HT1080 (cell line): Measurements from ENCODE around the gene GABBR1. TPM values are rescaled to one million over a fixed set of nuclear protein-coding genes. Genes with fewer than 3 reads are reported as not detected.
"Not testable (repeated sequence)": the region's sequence is repeated elsewhere in the genome, so short reads cannot be mapped to it uniquely, and the experiment has no call there.

Experiments used
- DNase-seq: peaks from one replicate; pipeline ENCODE4 v3.0.0-alpha.2; 2015; ENCODE audit warnings: low read depth
- polyA plus RNA-seq, 2 experiments: library from polyadenylated mRNA; depleted of rRNA; stranded (reverse); fragments of >200 nt; gene quantifications; 2 replicates each; pipeline ENCODE4 v1.2.3, GENCODE V29; 2015
- total RNA-seq: library from RNA; depleted of rRNA; stranded (reverse); fragments of >200 nt; shearing (Covaris generic); gene quantifications from 2 replicates; pipeline ENCODE4 v1.2.3, GENCODE V29; 2014; rRNA removed

The GABBR1 gene
- total RNA-seq = 5.4 and 10.4 TPM in 2 replicates
- 9.8 and 13.5 TPM in 2 replicates for polyA plus RNA-seq (2015; cell fraction: cytosol; rRNA removed)
- polyA plus RNA-seq (2015; cell fraction: nucleus; rRNA removed) = 146 and 187 TPM in 2 replicates

DNA sequence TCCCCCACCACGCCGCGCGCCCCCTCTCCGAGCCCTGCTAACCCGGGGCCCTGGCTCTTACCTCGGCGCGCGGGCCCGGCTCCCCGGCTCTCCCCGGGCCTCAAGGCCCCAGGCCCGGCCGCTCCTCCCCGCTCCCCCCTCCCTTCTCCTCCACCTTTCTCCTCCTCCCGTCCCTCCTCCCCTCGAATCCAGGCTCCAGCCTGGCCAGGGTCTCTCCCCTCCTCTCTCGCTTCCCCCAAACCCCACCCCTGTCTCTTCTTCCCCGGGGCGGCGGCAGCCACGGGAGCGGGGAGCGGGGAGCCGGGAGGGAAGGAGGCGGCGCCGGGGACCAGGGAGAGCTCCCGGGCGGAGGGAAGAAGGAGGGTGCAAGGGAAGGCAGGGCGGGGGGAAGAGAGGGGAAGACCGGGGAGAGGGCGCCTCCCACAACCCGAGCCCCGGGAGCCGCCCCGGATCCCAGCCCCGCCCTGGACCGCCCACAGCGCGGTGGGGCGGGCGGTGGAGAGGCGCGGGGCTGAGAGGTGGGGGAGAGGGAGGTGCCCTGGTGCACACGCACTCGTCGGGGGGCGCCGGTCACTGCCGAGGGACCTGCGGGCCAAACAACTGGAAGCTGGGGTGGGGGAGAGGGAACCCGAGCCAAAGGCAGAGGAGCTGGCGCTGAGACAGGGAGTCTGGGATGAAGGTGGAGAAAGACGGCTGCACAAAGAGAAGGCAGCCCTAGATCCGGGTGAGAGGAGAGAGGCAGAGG, at the start of gene GABBR1:
GABBR1 (minus strand) TSS at position 395 of the 745 bp plus-strand sequence. CDS start 798 bp downstream, outside the sequence.
- DNase-seq = peak; percentile 76

DNA sequence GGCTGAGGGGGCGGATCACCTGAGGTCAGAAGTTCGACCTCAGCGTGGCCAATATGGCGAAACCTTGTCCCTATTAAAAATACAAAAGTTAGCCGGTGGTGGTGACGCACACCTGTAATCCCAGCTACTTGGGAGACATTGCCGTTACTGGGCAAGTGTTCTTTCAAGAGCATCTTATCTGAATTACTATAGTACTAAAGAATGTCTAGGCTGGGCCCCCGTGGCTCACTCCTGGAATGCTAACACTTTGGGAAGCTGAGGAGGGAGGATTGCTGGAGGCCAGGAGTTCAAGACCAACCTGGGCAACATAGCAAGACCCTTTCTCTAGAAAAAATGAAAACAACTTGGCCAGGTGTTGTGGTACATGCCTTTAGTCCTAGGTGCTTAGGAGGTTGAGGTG, 48.8 kb upstream of the GABBR1 start:
- no peak for DNase-seq

GRCh38 chr6:29680904-29681303, 47.9 kb upstream of the GABBR1 start, which contains the start of gene ZFP57:
ZFP57 (minus strand) TSS chr6:29681152; CDS start chr6:29677003, 4,149 bp downstream.
- DNase-seq = no peak

GRCh38 chr6:29680416-29680815, 47.4 kb upstream of the GABBR1 start:
- DNase-seq = no peak

- no peak for DNase-seq
These were observed 47.0 kb upstream of the GABBR1 start for GRCh38 chr6:29679962-29680361.

DNA sequence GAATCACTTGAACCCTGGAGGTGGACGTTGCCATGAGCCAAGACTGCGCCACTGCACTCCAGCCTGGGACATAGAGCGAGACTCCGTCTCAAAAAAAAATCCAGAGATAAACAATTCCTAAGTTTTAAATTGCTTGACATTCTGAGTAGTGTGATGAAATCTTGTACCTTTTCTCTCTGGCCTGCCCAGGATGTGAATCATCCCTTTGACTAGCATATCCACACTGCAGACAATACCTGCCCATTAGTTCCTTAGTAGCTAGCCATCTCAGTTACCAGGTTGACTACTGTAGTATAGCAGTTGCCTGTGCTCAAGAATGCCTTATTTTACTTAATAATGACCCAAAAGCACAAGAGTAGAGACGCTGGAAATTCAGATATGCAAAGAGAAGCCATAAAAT, 45.1 kb upstream of the GABBR1 start:
- peak; percentile 32 for DNase-seq

- peak; percentile 53 for DNase-seq
These were observed 44.1 kb upstream of the GABBR1 start for GRCh38 chr6:29676981-29677601.

GRCh38 chr6:29675561-29675960, 42.6 kb upstream of the GABBR1 start:
- no peak for DNase-seq

DNA sequence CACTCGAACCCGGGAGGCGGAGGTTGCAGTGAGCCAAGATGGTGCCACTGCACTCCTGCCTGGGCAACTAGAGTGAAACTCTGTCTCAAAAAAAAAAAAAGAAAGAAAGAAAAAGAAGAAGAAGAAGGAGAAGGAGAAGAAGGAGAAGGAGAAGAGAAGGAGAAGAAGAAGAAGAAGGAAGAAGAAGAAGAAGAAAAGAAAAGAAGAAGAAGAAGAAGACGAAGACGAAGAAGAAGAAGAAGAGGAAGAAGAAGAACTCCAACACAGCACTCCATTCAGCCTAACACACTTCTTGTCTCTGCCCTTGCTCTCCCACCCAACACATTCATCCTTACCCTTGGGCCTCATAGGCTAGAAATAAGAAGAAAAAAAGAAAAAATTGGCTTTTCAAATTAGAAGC, 41.0 kb upstream of the GABBR1 start:
- no peak for DNase-seq

- DNase-seq = no peak
These were observed 40.2 kb upstream of the GABBR1 start for GRCh38 chr6:29673161-29673560.

DNA sequence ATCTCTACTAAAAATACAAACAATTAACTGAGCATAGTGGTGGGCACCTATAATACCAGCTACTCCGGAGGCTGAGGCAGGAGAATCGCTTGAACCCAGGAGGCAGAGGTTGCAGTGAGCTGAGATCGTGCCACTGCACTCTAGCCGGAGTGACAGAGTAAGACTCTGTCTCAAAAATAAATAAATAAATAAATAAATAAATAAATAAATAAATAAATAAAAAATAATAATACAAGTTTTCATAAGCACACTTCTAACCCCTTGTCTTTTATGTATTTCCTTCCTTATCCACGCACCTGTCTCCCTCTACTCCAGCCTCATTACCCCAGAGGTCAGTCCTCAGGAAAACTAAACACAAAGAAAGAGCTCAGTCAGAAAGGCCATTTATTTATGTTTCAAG, 39.1 kb upstream of the GABBR1 start:
- DNase-seq = not testable (repeated sequence)

- DNase-seq = no peak
These were observed 38.0 kb upstream of the GABBR1 start for GRCh38 chr6:29671026-29671425.

- no peak for DNase-seq
These were observed 34.2 kb upstream of the GABBR1 start for GRCh38 chr6:29667158-29667557.

DNA sequence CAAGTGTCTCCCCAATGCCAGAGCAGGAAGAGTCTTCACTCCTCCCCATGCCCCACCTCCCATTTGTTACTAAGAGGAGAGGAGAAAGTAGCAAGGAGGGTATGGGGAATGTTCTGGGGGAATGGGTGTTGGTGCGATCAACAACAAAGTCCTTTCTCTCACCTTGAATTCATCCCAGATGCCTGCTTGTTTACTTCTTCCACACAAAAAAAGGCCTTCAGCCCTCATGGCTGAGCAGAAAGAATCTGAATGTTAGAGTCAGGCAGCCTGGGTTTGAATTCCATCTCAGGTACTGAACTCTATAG, 33.8 kb upstream of the GABBR1 start:
- DNase-seq = no peak

DNA sequence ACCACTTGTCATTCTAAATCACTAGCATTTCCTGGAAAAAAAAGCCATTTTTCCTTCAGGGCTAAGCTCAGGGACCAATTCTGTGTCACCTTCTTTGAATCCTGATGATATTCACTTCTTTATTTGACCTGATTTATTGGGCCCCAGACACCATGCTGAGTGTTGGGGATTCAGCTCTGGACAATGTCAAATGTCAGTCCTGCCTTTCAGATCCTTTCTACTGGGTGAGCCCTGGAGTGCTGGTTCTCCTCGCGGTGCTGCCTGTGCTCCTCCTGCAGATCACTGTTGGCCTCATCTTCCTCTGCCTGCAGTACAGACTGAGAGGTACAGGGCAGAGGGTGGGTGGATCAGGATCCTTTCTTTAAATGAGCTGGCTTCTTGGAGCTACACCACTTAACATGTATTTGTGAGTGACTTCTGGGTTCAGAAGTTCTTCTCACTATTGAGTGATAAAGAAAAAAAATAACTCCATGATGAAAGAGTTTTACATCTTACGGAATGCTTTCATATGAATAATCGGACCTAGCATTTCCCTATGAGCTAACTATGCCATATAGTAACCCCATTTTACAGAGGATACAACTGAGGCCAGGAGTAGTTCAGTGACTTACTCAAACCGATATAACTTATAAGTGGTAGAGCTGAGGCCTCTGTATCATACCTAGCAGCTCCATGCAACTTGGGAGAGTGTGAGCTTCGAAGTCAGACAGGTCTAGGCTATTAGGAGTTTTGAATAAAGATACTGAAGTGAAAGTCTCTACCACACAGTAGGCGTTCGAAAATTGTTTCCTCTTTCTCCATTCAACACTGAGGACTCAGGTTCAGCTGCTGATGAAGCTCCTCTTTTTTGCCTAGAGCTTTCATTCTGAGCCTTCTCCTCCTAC, 33.2 kb upstream of the GABBR1 start:
- no peak for DNase-seq

DNA sequence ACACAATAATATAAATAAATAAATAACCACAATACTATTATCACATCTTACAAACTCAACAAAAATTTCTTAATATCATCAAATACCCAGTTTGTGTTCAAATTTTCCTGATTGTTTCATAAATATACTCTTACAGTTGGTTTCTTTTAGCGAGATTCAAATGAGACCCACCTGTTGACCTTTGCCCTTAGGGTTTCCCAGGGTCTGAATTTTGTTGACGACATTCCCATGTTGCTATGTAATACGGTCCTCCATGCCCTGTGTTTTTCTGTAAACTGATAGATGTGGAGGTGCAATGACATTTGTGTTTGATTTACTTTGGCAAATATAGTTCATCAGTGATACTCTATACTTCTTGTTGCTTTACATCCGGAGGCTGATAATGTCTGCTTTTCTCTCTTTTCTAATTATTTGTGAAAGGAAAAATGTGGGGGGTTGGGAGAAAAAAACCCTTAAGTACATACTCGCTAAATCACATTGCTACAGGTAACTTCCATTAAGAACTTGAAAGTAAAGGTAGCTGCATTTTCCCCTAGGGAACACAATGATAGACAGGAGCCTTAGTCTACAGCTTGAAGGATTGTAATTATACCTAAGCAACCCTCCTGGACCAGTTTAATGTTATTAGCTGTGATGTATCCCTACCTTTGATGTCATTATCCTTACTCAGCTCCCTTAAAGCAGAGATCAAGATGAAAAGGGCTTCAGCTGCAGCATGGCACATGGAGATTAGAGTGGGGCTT, 30.5 kb upstream of the GABBR1 start:
- DNase-seq = no peak

DNA sequence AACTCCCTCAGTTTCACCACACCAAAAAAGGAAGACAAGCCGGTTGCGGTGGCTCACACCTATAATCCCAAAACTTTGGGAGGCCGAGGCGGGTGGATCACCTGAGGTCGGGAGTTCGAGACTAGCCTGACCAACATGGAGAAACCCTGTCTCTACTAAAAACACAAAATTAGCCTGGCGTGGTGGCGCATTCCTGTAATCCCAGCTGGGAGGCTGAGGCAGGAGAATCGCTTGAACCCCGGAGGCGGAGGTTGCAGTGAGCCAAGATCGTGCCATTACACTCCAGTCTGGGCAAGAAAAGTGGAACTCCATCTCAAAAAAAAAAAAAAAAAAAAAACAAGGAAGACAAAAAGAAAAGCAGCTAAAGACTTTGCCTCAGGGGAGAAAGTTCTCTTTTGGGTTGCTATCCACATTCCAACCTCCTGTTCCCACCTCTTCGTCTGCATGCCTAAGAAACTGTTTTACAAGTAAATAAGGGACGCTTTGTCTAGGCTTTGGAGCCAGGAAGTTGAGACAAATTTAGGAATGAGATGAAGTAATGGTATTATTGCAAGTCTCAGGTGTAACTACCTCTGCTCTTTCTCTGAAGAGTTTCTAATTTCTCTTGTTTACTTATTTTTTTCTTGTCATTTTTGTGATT, 28.6 kb upstream of the GABBR1 start:
- DNase-seq = not testable (repeated sequence)

GRCh38 chr6:29661071-29661470, 28.1 kb upstream of the GABBR1 start:
- DNase-seq = no peak

- no peak for DNase-seq
These were observed 23.8 kb upstream of the GABBR1 start, which contains the start of gene MOG for GRCh38 chr6:29656798-29657197. MOG (plus strand) TSS chr6:29657092; CDS start chr6:29657210, 118 bp downstream.

DNA sequence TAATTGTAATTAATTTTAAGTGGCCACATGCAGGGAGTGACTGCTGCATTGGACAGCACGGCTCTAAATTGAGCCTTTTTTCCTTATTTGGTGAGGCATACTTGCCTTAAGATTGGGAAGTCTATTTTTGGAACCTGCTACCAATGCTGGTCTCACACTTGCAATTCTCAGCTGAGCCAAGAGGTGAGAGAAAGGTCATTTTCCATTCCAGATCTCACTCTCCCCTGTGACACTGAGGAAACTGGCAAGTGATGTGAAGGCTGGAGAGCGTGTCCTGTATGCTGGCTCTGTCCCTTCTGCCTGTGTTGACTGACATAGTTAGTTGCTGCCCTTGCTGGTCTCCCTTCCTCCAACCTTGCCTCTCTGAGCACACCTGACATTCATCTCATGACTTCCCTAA, 23.2 kb upstream of the GABBR1 start:
- no peak for DNase-seq

- DNase-seq = no peak
These were observed 22.7 kb upstream of the GABBR1 start for GRCh38 chr6:29655658-29656057.
